B cell (primary cell): ENCODE results near the gene TMEM106C. TPM values are rescaled to one million over a fixed set of nuclear protein-coding genes. Genes with fewer than 3 reads are reported as not detected.

Source experiments
- ATAC-seq: fragments of 200-7000 bp; cut with Tn5 transposase; one replicate; pipeline ENCODE4 v1.10.0; 2021; ENCODE audit warnings: low read depth, mild to moderate bottlenecking, moderate number of reproducible peaks, moderate library complexity
- CTCF ChIA-PET: fragments of 350-600 bp; sonication (Branson Sonifier 250); formaldehyde crosslinking; loops from one replicate; lab custom pipeline; 2021; ENCODE audit warnings: antibody characterized with exemption, inconsistent platforms; lab: Charles Lee
- POLR2A ChIA-PET: fragments of 350-600 bp; sonication (Branson Sonifier 250); formaldehyde crosslinking; loops from one replicate; lab custom pipeline; 2021; ENCODE audit warnings: antibody characterized with exemption; lab: Charles Lee
- DNase-seq: peaks from one replicate; pipeline ENCODE4 v3.0.0; 2013
- H2AFZ ChIP-seq: 2 replicates; pipeline ENCODE4 v1.6.1; 2012; ENCODE audit warnings: mild to moderate bottlenecking, low read depth, low read length; ENCODE audit not compliant: insufficient read depth, poor library complexity, severe bottlenecking
- H3K27ac ChIP-seq, 2 donors: 1 replicate in 1 of 2; 2 replicates in 1 of 2; pipeline ENCODE4 v1.5.1; 2012 to 2013; ENCODE audit warnings: low read length in 2 of 2, mild to moderate bottlenecking in 2 of 2, moderate library complexity in 1 of 2
- H3K27me3 ChIP-seq, 4 experiments: fragments of 200-600 bp in 1 of 4; sonication (generic) in 1 of 4; replicated peaks in 1 of 4; 1 replicate in 2 of 4; 2 replicates in 2 of 4; pipeline versions ENCODE4 v1.6.1 to v1.7.0; 2013 to 2016; ENCODE audit warnings: low read length in 3 of 4, mild to moderate bottlenecking in 2 of 4, mixed read lengths in 1 of 4, moderate library complexity in 1 of 4; ENCODE audit not compliant: insufficient read depth in 4 of 4, control insufficient read depth in 3 of 4; ENCODE audit errors: control extremely low read depth in 1 of 4
- H3K36me3 ChIP-seq, 2 experiments: replicated peaks in 1 of 2; 1 replicate in 1 of 2; 2 replicates in 1 of 2; pipeline versions ENCODE4 v1.6.1 to v1.7.1; 2013; ENCODE audit warnings: low read length in 1 of 2; ENCODE audit not compliant: insufficient read depth in 2 of 2, control insufficient read depth in 1 of 2; ENCODE audit errors: control extremely low read depth in 1 of 2, extremely low read depth in 1 of 2
- H3K4me1 ChIP-seq, 2 donors: fragments of 200-600 bp in 1 of 2; sonication (generic) in 1 of 2; 1 replicate in 1 of 2; 2 replicates in 1 of 2; pipeline versions ENCODE4 v1.5.1 to v1.6.1; 2013 to 2017; ENCODE audit warnings: low read length in 2 of 2; ENCODE audit not compliant: control insufficient read depth in 2 of 2, insufficient read depth in 2 of 2
- H3K4me2 ChIP-seq: replicated peaks from 2 replicates; pipeline ENCODE3; 2012; ENCODE audit warnings: mild to moderate bottlenecking, low read depth, low read length; ENCODE audit not compliant: poor library complexity, severe bottlenecking
- H3K4me3 ChIP-seq, 5 experiments: fragments of 200-600 bp in 1 of 5; sonication (generic) in 1 of 5; 1 replicate in 3 of 5; 2 replicates in 2 of 5; pipeline versions ENCODE4 v1.5.1 to v1.7.0; 2011 to 2016; ENCODE audit warnings: low read length in 4 of 5, mild to moderate bottlenecking in 4 of 5, low read depth in 2 of 5, control low read depth in 1 of 5, moderate library complexity in 1 of 5; ENCODE audit not compliant: insufficient read depth in 1 of 5; ENCODE audit errors: control extremely low read depth in 1 of 5, extremely low read depth in 1 of 5
- H3K79me2 ChIP-seq: fragments of 200-600 bp; sonication (generic); one replicate; pipeline ENCODE4 v1.6.0; 2016; ENCODE audit warnings: low read length; ENCODE audit not compliant: control insufficient read depth, insufficient read depth
- H3K9ac ChIP-seq: fragments of 200-600 bp; sonication (generic); 2 replicates; pipeline ENCODE4 v1.6.1; 2017; ENCODE audit warnings: mild to moderate bottlenecking, low read length, moderate library complexity
- H3K9me3 ChIP-seq, 3 donors: one replicate each; pipeline versions ENCODE4 v1.6.1 to v1.7.1; 2013; ENCODE audit warnings: low read length in 2 of 3; ENCODE audit not compliant: control insufficient read depth in 2 of 3, insufficient read depth in 1 of 3; ENCODE audit errors: control extremely low read depth in 1 of 3
- H4K20me1 ChIP-seq: 2 replicates; pipeline ENCODE4 v1.6.0; 2012; ENCODE audit warnings: mild to moderate bottlenecking, low read length; ENCODE audit not compliant: insufficient read depth, control insufficient read depth, poor library complexity, severe bottlenecking
- H3K27ac Mint-ChIP-seq: one replicate; pipeline ENCODE4 v1.8.0; 2021; ENCODE audit warnings: mixed read lengths
- H3K27me3 Mint-ChIP-seq: one replicate; pipeline ENCODE4 v1.8.0; 2021; ENCODE audit warnings: mixed read lengths
- H3K4me1 Mint-ChIP-seq: one replicate; pipeline ENCODE4 v1.8.0; 2021; ENCODE audit warnings: mixed read lengths
- H3K4me3 Mint-ChIP-seq: one replicate; pipeline ENCODE4 v1.8.0; 2021; ENCODE audit warnings: mixed read lengths
- H3K9me3 Mint-ChIP-seq: one replicate; pipeline ENCODE4 v1.8.0; 2022; ENCODE audit warnings: mixed read lengths; ENCODE audit not compliant: insufficient read depth
- EZH2 ChIP-seq: IDR thresholded peaks from 2 replicates; pipeline ENCODE4 v1.6.1; 2012; ENCODE audit warnings: borderline replicate concordance, low read depth, mild to moderate bottlenecking, moderate library complexity, low read length; ENCODE audit not compliant: insufficient read depth, poor library complexity, severe bottlenecking
- WGBS: methylation state at CpG from one replicate; pipeline ENCODE4 v1.1.5; 2013; ENCODE audit warnings: missing lambda C conversion rate; ENCODE audit not compliant: insufficient coverage; 5-methylcytosine and 5-hydroxymethylcytosine counted together
- intact Hi-C: fragments of 100-400 bp; cut with micrococcal nuclease; formaldehyde crosslinking; loops from one replicate; pipeline ENCODE4 v1.10.0; 2022
- polyA plus RNA-seq: library from polyadenylated mRNA; depleted of rRNA; stranded (reverse); fragments of >200 nt; gene quantifications from 2 replicates; pipeline ENCODE4 v1.2.3, GENCODE V29; 2012
- total RNA-seq, 2 donors: library from RNA; stranded (reverse); fragments of 120-200 nt in 1 of 2; gene quantifications; 1 replicate in 1 of 2; 2 replicates in 1 of 2; pipeline versions ENCODE4 v1.2.3 to v1.2.4, GENCODE V29; 2013 to 2022
- TF ChIP-seq, protein P1 (sequence below): fragments of 200-600 bp; IDR thresholded peaks from one replicate; pipeline ENCODE4 v1.8.0; 2022; ENCODE audit warnings: antibody characterized with exemption, mild to moderate bottlenecking

Gene TMEM106C
- total and polyA plus RNA-seq, 2 donors (not counting 1 experiment from before 2014, with no cell fraction given), result 37.5 to 44.2 TPM

DNA sequence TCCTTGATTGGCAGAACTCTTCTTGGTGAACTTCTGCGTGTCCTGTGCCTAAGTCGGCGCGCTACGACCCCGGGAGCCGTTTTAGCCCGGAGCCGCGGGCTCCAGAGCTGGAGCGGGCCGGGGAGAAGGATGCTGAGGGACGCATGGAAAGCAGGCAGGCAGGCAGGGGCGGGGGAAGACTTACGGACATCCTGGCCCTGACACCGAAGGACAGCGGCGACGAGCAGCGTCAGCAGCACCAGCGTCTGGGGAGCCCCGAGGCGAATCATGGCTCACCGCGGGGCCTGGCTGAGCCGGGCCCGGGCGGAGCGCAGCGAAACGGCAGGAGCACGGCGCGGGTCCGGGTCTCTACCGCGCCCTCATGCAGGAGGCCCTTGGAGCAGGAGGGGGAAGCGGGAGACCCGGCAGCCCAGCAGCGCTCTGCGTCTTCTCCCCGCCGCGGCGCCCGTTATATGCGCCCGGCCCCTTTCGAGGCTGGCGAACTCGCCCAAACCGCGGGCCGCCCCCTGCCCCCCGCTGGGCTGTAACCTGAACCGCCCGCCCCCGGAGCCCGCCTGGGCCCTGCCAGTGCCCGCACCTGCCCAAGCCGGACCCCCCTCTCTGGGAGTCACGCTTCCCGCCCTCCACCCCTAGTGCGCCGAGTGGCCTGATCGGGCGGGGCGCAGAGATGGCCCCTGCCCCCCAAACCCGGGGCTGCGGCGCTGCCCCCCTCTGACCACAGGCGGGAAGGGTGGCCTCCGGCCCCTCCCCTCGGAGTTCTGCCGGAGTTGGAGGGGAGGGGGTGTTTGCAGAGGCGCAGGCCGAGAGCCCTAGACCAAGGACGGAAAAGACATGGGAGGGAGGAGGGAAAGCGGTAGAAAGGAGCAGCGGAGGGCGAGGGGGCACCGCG is 40.9 kb downstream of the TMEM106C start, which contains the start of gene COL2A1:
Gene COL2A1, minus strand, starts transcription at position 424 of the 889 bp plus-strand sequence. Its CDS starts 155 bp downstream, at position 269.
- Histone ChIP-seq H3K36me3 (no peaks in the 10 kb centered on the region), H3K9me3 (peaks cover 0 to 27% (median 2%) of the 10 kb centered on the region in 3 donors), H3K4me3 (peak within 1 kb of the TSS in 4 of 5 experiments; percentile 14 to 47 (median 40)), H3K4me2 (peak within 1 kb of the TSS; percentile 86), H3K27me3 (peaks cover 2 to 80% (median 68%) of the 10 kb centered on the region in 4 experiments), H2AFZ (peak within 1 kb of the TSS; percentile 52), H3K4me1 (peaks cover 46 to 53% of the 10 kb centered on the region in 2 donors), H4K20me1 (peaks cover 6% of the 10 kb centered on the region), H3K79me2 (no peaks in the 10 kb centered on the region), H3K9ac (peak within 1 kb of the TSS; percentile 49), H3K27ac (no peak within 1 kb of the TSS)
- peak; percentile 37 for ATAC-seq
- intact Hi-C loops, result no loop called here
- peaks cover 34% of the 10 kb centered on the region for H3K4me1 Mint-ChIP-seq
- peak; percentile 56 for DNase-seq
- H3K27ac Mint-ChIP-seq, result no peak within 1 kb of the TSS
- peak within 1 kb of the TSS; percentile 85 for H3K4me3 Mint-ChIP-seq
- TF ChIP-seq, protein P1, sequence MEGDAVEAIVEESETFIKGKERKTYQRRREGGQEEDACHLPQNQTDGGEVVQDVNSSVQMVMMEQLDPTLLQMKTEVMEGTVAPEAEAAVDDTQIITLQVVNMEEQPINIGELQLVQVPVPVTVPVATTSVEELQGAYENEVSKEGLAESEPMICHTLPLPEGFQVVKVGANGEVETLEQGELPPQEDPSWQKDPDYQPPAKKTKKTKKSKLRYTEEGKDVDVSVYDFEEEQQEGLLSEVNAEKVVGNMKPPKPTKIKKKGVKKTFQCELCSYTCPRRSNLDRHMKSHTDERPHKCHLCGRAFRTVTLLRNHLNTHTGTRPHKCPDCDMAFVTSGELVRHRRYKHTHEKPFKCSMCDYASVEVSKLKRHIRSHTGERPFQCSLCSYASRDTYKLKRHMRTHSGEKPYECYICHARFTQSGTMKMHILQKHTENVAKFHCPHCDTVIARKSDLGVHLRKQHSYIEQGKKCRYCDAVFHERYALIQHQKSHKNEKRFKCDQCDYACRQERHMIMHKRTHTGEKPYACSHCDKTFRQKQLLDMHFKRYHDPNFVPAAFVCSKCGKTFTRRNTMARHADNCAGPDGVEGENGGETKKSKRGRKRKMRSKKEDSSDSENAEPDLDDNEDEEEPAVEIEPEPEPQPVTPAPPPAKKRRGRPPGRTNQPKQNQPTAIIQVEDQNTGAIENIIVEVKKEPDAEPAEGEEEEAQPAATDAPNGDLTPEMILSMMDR, result no peak
- TF ChIP-seq EZH2, result peak; percentile 88
- POLR2A ChIA-PET, result no interaction called here
- CTCF ChIA-PET, result no interaction called here
- no peaks in the 10 kb centered on the region for H3K9me3 Mint-ChIP-seq
- peaks cover 85% of the 10 kb centered on the region for H3K27me3 Mint-ChIP-seq
- 1% methylated on average over 82 of the region's 83 CpGs for WGBS
